HG02870 (cell line): ENCODE data around the gene TLR1.
"Not testable (repeated sequence)": the region's sequence is repeated elsewhere in the genome, so short reads cannot be mapped to it uniquely, and the experiment has no call there.

Experiments used
- ATAC-seq: cut with Tn5 transposase; IDR thresholded peaks from one replicate; pipeline ENCODE4 v1.9.1; 2021; ENCODE audit warnings: mild to moderate bottlenecking, moderate library complexity; ENCODE audit not compliant: unreplicated experiment

TLR1 gene

DNA sequence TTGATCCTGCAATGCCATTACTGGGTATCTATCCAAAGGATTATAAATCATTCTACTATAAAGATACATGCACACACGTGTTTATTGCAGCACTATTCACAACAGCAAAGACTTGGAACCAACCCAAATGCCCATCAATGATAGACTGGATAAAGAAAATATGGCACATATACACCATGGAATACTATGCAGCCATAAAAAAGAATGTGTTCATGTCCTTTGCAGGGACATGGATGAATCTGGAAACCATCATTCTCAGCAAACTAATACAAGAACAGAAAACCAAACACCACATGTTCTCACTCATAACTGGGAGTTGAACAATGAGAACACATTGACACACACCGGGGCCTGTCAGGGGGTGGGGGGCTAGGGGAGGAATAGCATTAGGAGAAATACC is 26.7 kb downstream of the TLR1 start:
- ATAC-seq, result not testable (repeated sequence)

DNA sequence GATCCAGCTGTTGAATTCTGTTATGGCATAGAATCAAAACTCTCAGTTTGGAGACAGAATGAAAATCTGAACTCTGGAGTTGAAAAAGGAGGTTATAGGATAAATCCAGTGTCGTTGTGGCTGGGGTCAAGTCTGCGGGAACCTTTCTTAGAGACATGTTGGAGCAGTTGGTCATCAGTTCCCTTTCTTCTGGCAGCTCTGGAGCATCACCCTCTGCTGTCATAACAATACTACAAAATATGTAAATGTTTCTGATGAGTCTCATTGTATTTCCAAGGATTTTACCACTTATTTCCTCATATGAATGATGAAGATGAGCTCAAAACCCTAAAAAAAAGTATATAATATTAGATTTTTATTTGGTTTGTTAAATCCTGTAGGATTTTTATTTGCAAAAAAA is 29.3 kb downstream of the TLR1 start:
- ATAC-seq, result no peak

DNA sequence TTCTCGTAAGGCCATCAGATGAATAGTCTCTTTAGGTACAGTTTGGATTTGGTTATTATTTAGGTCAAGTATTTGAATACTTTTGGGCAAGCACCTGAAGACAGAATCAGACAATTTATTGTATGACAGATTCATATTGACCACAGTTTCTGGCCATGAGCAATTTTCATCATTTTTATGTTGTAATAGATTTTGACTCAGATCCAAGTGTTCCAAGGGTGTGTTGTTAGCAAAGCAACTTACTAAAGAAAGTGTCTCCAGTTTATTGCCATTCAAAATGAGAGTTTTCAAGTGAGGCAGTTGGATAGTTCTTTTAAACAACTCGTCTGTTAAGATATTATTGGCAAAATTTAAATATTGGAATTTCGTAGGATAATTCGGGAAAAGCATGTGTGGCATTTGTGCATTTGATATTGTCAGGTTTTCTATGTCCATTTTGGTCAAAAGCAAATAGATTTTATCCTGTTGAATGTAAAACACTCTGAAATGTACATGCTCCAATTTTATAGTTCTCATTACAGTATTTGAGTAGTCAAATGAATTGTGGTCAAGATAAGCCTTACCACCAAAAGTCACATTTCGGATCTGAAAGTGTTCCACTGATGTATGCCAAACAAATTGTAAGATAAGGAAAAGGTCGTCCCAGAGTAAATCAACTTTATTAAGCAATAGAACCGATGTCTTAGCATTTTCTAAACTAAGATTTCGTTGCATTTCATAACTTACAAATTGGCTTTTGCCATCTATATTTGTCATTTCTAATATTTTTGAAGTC is 30.2 kb downstream of the TLR1 start:
- ATAC-seq, result no peak

DNA sequence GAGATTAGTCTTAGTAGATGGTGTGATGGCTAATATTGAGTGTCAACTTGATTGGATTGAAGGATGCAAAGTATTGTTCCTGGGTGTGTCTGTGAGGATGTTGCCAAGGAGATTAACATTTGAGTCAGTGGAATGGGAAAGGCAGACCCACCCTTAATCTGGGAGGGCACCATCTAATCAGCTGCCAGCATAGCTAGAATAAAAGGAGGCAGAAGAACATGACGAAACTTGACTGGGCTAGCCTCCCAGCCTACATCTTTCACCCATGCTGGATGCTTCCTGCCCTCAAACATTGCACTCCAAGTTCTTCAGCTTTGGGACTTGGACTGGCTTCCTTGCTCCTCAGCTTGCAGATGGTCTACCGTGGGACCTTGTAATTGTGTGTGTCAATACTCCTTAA is 34.3 kb downstream of the TLR1 start:
- not testable (repeated sequence) for ATAC-seq

DNA sequence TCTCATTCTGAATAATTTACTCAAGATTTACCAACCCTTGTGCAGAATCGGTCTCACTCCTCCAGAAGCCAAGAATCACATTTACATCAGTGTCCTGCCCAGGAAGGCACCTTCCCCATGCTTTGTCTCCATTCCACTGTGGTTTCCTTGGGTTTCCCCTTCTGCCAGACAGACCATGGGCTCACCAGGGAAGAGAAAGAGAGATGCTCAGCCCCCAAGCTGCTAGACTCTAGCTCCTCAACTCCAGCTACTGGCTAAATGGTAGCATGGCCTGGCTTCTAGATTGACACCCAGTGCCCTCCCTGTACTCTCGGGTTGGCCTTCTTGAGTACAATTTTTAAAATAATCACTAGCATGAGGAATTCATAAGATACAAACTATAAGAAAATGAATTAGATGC is 34.7 kb downstream of the TLR1 start:
- ATAC-seq, result no peak

DNA sequence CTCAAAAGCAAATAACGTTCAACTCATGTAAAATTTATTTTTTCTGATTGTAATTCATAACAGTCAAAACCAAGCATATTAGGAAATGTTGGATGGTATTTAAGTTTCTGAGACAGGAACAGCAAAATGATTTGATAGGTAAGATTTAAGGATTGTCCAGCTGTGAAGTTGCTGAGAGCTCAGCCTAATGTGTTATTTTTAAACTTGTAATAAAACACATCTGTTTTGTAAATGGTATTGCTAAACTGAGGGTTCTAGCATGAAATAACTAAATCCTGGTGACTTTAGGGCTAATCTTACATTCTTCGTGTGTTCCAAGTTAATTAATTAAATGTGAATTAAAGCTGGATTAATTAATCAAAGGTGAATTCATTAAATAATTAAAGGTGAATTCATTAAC is 35.1 kb downstream of the TLR1 start:
- no peak for ATAC-seq

DNA sequence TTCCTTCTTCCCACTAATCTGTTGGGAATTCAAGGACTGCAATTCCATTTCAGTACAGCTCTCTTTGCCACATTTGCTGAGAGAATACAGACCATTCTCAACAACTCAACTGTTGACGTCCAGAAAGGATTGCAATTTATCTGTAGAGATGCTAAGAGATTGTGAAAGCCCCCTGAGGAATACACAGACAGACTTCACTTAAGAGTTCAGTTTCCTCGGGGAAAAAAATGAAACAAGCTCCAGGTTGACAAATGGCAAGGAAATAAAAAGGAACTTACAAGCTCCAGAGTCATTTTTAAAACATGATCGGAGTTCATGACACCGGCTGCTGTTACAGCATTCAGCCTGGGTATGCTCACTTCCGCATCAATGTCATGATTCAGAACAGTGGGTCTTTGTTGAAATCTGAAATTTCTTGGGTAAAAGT is 35.6 kb downstream of the TLR1 start:
- no peak for ATAC-seq

DNA sequence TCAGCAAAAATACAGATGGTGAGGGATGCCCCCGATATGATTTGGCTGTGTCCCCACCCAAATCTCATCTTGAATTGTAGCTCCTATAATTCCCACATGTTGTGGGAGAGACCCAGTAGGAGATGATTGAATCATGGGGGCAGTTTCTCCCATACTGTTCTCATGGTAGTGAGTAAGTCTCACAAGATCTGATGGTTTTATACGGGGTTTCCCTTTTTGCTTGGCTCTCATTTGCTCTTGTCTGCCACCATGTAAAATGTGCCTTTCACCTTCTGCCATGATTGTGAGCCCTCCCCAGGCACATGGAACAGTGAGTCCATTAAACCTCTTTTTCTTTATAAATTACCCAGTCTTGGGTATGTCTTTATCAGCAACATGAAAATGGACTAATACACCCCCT is 37.7 kb downstream of the TLR1 start:
- not testable (repeated sequence) for ATAC-seq

DNA sequence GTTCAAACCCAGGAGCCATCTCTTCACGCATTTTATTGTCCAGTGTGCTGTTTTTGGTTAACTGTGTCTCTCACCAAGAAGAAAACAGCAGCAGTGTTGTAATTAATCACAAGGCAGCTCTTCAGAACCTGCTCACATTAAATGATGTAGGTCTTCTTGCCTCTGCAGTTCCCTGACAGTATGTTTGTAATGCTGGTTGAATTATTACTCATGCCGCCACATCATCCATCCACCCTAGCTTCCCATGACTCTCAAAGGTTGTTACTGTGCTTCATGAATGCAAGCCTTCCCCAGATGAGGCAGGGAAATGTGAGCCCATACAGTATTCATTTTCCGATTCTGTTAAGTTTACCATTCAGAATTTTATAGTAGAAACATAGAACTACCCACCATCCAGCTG is 39.2 kb downstream of the TLR1 start:
- no peak for ATAC-seq

DNA sequence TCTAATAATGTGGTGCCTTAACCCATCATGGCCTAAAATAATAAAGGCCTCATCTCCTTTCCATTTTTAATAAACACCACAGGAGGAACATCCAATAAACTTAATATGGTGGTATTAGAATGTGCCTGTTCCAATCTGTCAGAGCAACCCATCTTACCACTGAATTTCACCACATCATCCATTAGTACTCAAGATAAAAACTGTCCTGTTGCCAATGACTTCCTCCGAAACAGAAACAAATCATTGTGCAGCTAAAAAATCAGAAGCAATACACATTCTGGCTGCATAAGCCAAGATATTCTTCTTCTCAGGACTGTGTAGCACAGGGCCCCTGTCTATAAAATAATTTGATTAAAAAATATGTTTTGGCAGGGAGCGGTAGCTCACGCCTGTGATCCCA is 40.3 kb downstream of the TLR1 start:
- no peak for ATAC-seq

DNA sequence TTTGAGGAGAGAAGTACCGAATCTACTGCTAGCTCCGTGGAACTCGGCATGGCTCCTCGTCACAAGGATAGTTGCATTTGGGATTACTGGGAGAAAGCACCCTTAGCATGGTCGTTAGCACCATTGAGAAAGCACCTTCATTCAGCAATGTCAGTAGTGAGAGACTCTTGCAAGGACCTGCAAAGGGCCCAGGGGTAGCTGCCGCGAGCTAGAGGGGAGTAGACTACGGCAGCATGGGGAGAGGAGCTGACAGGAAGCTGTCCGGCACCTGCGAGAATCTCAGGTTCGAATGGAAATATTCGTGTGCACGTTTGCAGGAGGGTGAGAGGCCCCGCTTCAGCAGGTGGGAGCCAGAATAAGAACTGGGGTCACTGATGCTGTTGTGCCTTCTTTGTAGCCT is 42.0 kb downstream of the TLR1 start:
- peak; percentile 33 for ATAC-seq

DNA sequence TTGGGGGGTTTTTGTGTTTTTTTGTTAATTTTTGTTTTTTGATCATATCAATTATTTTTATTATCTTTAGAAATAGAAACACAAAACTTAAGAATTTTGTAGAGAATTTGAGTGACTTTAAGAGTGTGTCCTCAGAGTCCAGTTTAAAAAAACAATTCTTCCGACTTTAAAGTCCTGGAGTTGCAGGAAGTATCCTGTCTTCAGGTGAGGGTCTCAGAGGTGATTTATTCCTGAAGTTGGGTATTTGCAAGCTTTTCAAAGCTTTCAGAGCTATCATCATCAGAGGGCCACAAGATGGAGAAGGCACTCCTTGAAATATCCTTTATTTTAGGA is 44.8 kb downstream of the TLR1 start:
- no peak for ATAC-seq

DNA sequence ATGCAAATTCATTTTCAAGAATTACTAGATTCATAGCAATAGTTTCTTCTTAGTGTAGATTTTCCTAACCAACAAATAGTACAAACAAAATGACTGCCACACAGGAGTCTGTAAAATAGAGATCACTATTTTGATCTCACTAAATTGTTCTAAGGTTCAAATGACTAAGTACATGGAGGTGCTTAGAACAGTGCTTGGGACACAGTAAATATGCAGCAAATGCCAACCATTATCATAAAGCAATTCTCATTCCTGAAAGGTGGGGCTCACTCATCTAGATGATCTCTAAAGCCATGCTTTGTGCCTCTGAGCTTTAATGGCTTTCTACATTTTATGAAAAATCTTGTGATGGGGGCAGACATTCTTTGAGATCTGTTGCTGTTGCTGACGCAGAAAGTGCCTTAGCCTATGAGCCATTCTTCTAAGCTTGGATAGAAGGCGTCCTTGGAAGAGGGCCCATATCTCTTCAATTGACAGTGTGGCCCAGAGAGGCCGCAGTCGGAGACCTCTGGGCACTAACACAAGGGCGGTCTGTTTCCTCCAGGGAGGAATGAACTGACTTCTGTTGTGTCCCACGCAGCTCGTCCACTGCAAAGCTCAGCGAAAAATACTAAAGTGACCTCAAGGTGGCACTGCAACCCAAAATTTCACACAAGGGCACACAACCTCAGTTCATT is 45.3 kb downstream of the TLR1 start:
- ATAC-seq, result no peak

DNA sequence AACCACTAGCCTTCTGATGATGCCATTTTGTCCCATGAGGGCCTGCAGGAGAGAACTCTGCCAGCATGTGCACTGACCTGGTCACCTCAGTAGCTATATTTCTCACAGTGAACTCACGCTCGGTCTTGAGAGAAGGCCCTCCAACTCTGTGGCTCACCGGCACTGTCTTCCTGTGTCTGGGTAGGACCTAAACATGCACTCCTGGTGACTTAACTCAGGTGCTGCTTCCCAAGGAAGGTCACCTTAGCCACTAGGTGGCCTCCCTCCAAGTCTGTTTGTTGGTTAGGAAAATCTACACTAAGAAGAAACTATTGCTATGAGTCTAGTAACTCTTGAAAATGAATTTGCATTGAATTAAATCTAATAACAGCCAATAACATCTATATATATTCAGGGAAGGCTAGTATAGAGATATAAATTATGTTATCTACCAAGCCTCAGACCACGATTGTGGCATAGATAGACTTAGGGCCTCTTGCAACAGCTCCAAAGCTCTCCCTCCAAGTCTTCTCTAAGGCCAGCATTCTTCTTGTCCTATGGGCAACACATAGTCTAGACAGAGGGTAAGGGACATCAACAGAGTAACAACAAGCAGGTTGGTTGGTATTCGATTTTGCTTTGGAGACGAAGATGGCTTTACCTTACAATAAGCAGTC is 46.5 kb downstream of the TLR1 start:
- ATAC-seq, result no peak

DNA sequence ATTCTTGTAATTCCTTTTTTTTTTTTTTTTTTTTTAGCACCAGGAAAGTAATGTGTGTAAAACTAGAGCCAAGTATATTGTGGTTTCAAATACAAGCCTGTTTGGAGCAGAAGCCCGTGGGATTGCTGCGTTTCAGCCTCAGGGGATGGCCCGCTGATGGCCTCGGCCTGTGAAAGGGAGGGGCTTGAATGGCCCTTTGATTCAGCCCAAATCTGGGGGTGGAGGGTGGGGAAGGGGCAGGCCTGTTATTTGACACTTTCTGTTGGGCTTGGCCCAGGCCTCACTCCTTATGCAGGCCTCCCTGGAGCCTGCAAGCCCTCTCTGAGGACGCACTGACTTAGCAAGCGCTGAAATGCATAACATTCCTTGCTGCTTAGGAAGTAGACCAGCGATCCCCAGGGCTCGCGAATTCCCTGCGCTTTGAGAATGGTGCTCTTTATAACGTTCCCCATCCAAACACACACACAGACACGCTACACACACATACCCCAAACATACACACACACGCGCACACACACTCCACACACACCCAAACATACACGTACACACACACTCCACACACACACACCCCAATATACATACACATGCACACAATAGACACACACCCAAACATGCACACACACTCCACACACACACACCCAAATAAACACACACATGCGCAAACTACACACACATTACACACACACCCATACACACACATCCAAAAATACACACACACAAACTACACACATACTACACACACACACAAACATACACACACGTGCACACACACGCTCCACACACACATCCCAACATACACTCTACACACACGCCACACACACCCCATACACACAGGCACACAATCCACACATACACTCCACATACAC is 51.4 kb downstream of the TLR1 start:
- no peak for ATAC-seq

DNA sequence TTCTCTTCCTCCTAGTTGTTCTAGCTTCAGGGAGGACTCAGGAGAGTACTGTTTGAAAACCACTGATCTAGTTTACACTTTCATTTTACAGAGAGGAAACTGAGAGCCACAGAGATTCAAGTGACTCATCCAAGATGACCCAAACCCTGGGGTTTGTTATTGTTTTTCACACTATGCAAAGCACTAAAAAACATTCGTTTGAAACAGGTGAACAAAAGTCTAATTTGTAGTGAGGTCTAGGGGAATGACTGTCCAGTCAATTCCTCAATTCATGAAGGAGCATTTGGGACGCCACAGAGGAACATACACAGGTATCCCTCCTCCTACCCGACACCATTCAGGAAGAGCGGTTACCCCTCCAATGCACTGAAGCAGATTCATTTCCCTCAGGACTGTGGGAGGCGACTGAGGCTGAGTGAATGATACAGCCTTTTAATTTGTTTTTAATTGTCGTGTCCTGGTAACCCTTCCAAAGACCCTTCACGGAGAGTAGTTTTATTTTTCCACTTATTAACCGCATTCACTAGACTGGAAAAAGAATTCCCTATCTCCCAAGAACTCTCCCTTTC is 52.1 kb downstream of the TLR1 start:
- peak; percentile 91 for ATAC-seq

DNA sequence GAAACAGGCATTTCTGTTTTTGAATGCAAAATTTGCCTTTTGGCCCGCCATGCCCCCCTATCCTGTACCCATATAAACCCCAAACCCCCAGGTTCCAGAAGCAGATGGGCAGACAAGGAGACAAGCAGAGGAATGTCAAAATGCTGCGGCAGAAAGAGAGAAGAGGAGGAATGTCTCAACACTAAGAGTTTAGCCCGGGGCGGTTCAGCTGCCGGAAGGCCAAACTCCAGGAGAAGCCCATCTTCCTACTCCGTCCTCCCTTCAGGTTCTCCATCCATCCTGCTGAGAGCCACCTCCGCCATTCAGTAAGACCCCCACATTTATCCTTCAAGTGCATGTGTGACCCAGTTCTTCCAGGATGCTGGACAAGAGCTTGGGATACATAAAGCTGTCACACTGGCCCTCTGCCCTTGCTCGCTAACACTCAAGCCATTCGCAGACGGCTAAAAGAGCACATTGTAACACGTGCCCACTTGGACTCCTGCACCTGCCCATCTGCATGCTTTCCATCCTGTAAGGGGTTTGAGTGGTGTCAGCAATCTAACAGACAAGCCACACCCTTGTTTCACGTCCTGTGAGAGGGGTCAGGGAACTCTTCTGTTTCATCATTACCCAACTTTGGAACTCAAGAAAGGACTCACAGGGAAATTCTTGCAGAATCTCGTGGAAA is 53.1 kb downstream of the TLR1 start:
- no peak for ATAC-seq

DNA sequence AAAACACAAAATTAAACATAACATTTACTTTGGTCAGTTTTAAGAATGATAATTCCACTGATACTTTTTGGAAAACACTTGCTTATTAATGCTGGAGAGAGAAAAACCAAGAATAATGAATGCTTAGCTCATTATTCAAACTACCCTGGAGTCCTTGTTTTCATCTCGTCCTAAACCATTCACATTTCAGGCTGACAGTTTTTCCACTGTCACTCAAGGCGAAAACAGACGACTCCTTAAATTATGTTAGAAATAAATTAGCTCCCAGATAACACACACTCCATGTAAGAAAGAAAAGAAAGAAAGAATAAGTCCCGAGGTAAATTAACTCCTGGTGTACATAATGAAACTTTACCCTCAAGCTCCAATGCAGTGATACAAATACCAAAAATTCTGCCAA is 55.3 kb downstream of the TLR1 start:
- no peak for ATAC-seq

DNA sequence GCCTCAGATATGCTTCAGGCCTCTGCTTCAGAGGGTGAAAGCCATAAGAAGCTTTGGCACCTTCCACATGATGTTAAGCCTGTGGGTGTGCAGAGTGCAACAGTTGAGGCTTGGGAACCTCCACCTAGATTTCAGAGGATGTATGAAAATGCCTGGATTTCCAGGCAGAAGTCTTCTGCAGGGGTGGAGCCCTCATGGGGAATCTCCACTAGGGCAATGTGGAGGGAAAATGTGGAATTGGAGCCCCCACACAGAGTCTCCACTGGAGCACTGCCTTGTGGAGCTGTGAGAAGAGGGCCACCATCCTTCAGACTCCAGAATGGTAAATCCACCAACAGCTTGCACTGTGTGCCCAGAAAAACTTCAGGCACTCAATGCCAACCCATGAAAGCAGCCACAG is 57.0 kb downstream of the TLR1 start:
- no peak for ATAC-seq
